Parathyroid adenoma (tissue), 2 donors: ENCODE data around the gene LCOR.

Experiments used
- H2AFZ ChIP-seq: fragments of 300-600 bp; sonication (generic); one replicate; pipeline ENCODE4 v1.7.0; 2017; ENCODE audit warnings: antibody characterized with exemption, mild to moderate bottlenecking
- H3K27ac ChIP-seq: fragments of 300-600 bp; sonication (generic); one replicate; pipeline ENCODE4 v1.7.0; 2017
- H3K27me3 ChIP-seq: fragments of 300-600 bp; sonication (generic); one replicate; pipeline ENCODE4 v1.7.0; 2017; ENCODE audit warnings: low read length; ENCODE audit not compliant: control insufficient read depth, insufficient read depth
- H3K36me3 ChIP-seq: fragments of 300-600 bp; sonication (generic); one replicate; pipeline ENCODE4 v1.7.0; 2017; ENCODE audit warnings: low read length; ENCODE audit not compliant: control insufficient read depth, insufficient read depth
- H3K4me1 ChIP-seq: fragments of 300-600 bp; sonication (generic); one replicate; pipeline ENCODE4 v1.7.0; 2017; ENCODE audit warnings: control low read depth
- H3K4me2 ChIP-seq: fragments of 300-600 bp; sonication (generic); one replicate; pipeline ENCODE4 v1.7.0; 2017; ENCODE audit warnings: low read length
- H3K4me3 ChIP-seq: fragments of 300-600 bp; sonication (generic); one replicate; pipeline ENCODE4 v1.7.0; 2017; ENCODE audit warnings: low read depth, low read length
- H3K79me2 ChIP-seq: fragments of 300-600 bp; sonication (generic); one replicate; pipeline ENCODE4 v1.7.0; 2017; ENCODE audit warnings: control low read depth
- H3K9ac ChIP-seq: fragments of 300-600 bp; sonication (generic); one replicate; pipeline ENCODE4 v1.7.0; 2017; ENCODE audit warnings: mild to moderate bottlenecking
- H3K9me3 ChIP-seq: fragments of 300-600 bp; sonication (generic); one replicate; pipeline ENCODE4 v1.7.0; 2017; ENCODE audit warnings: low read length; ENCODE audit not compliant: control insufficient read depth
- CTCF ChIP-seq: fragments of 300-600 bp; sonication (generic); IDR thresholded peaks from one replicate; pipeline ENCODE4 v1.7.0; 2017; ENCODE audit warnings: antibody characterized with exemption, mild to moderate bottlenecking
- donor health status: primary hyperparathyroidism.

LCOR gene

GRCh38 chr10:96831867-96832720 is at the start of gene LCOR:
TSS of gene LCOR (plus strand) at chr10:96832298. CDS start at chr10:96949058, 116,760 bp downstream.
- Histone ChIP-seq H3K27me3 (no peaks in the 10 kb centered on the region), H2AFZ (peak within 1 kb of the TSS; percentile 96), H3K4me2 (peak within 1 kb of the TSS; percentile 88), H3K4me3 (peak within 1 kb of the TSS; percentile 82), H3K9me3 (no peaks in the 10 kb centered on the region), H3K9ac (no peak within 1 kb of the TSS), H3K79me2 (peaks cover 15% of the 10 kb centered on the region), H3K27ac (peak within 1 kb of the TSS; percentile 84), H3K36me3 (no peaks in the 10 kb centered on the region), H3K4me1 (peaks cover 13% of the 10 kb centered on the region)
- no peak for TF ChIP-seq CTCF

GRCh38 chr10:96784253-96784652 is 47.8 kb upstream of the LCOR start:
- no peaks in the 10 kb centered on the region for H3K9me3 ChIP-seq
- no peak overlapping the region for H3K9ac ChIP-seq
- H3K4me1 ChIP-seq = no peaks in the 10 kb centered on the region
- no peak overlapping the region for H3K27ac ChIP-seq
- TF ChIP-seq CTCF = no peak
- H3K36me3 ChIP-seq = no peaks in the 10 kb centered on the region
- H3K27me3 ChIP-seq = no peaks in the 10 kb centered on the region
- H3K4me3 ChIP-seq = no peak overlapping the region
- no peaks in the 10 kb centered on the region for H3K79me2 ChIP-seq
- H2AFZ ChIP-seq = no peak overlapping the region
- H3K4me2 ChIP-seq = no peak overlapping the region

GRCh38 chr10:96789571-96790108 is 42.5 kb upstream of the LCOR start:
- no peak overlapping the region for H3K4me3 ChIP-seq
- H3K36me3 ChIP-seq = no peaks in the 10 kb centered on the region
- H3K27me3 ChIP-seq = no peaks in the 10 kb centered on the region
- no peak overlapping the region for H2AFZ ChIP-seq
- no peaks in the 10 kb centered on the region for H3K79me2 ChIP-seq
- H3K9me3 ChIP-seq = no peaks in the 10 kb centered on the region
- H3K9ac ChIP-seq = no peak overlapping the region
- no peak for TF ChIP-seq CTCF
- H3K4me2 ChIP-seq = no peak overlapping the region
- no peaks in the 10 kb centered on the region for H3K4me1 ChIP-seq
- no peak overlapping the region for H3K27ac ChIP-seq

- Histone ChIP-seq H3K9ac (no peak overlapping the region), H3K9me3 (no peaks in the 10 kb centered on the region), H3K4me2 (no peak overlapping the region), H3K4me1 (no peaks in the 10 kb centered on the region), H3K36me3 (no peaks in the 10 kb centered on the region), H3K27ac (no peak overlapping the region), H3K4me3 (no peak overlapping the region), H2AFZ (no peak overlapping the region), H3K27me3 (no peaks in the 10 kb centered on the region), H3K79me2 (no peaks in the 10 kb centered on the region)
- no peak for TF ChIP-seq CTCF
These were observed 40.2 kb upstream of the LCOR start for GRCh38 chr10:96791902-96792301.
